Type B pancreatic cell (in vitro differentiated cells): ENCODE data around the gene CELF5. TPM values are rescaled to one million over a fixed set of nuclear protein-coding genes. Genes with fewer than 3 reads are reported as not detected.

ENCODE experiments used
- DNase-seq: peaks from one replicate; pipeline ENCODE4 v3.0.0; 2021; ENCODE audit warnings: mixed read lengths; ENCODE audit not compliant: unreplicated experiment; ENCODE audit errors: extremely low spot score
- H3K27ac Mint-ChIP-seq: 2 replicates; pipeline ENCODE4 v1.8.0; 2021; ENCODE audit warnings: mild to moderate bottlenecking, mixed read lengths
- H3K27me3 Mint-ChIP-seq: 2 replicates; pipeline ENCODE4 v1.8.0; 2021; ENCODE audit warnings: mixed read lengths
- H3K36me3 Mint-ChIP-seq: 2 replicates; pipeline ENCODE4 v1.8.0; 2021; ENCODE audit warnings: mixed read lengths
- H3K4me1 Mint-ChIP-seq: one replicate; pipeline ENCODE4 v1.8.0; 2021; ENCODE audit warnings: mixed read lengths; ENCODE audit not compliant: unreplicated experiment
- H3K4me3 Mint-ChIP-seq: 2 replicates; pipeline ENCODE4 v1.8.0; 2021; ENCODE audit warnings: mild to moderate bottlenecking, mixed read lengths
- H3K9me3 Mint-ChIP-seq: 2 replicates; pipeline ENCODE4 v1.8.0; 2021; ENCODE audit warnings: mixed read lengths
- CTCF ChIP-seq: fragments of 200-600 bp; sonication (generic); conservative IDR thresholded peaks from 2 replicates; pipeline ENCODE4 v1.5.0; 2021; ENCODE audit warnings: antibody characterized with exemption, mild to moderate bottlenecking
- total RNA-seq: library from RNA; stranded (reverse); gene quantifications from 2 replicates; pipeline ENCODE4 v1.2.1, GENCODE V29; 2021; ENCODE audit warnings: low replicate concordance

Gene CELF5
- total RNA-seq, 1 donor from 2014 or later, result 2.6 TPM

GRCh38 chr19:3236272-3236671, 11.8 kb downstream of the CELF5 start:
- H3K4me1 Mint-ChIP-seq, result no peaks in the 10 kb centered on the region
- H3K9me3 Mint-ChIP-seq, result no peaks in the 10 kb centered on the region
- no peak overlapping the region for H3K27ac Mint-ChIP-seq
- H3K4me3 Mint-ChIP-seq, result no peak overlapping the region
- no peaks in the 10 kb centered on the region for H3K36me3 Mint-ChIP-seq
- H3K27me3 Mint-ChIP-seq, result peaks cover 27% of the 10 kb centered on the region
- no peak for DNase-seq
- no peak for TF ChIP-seq CTCF

DNA sequence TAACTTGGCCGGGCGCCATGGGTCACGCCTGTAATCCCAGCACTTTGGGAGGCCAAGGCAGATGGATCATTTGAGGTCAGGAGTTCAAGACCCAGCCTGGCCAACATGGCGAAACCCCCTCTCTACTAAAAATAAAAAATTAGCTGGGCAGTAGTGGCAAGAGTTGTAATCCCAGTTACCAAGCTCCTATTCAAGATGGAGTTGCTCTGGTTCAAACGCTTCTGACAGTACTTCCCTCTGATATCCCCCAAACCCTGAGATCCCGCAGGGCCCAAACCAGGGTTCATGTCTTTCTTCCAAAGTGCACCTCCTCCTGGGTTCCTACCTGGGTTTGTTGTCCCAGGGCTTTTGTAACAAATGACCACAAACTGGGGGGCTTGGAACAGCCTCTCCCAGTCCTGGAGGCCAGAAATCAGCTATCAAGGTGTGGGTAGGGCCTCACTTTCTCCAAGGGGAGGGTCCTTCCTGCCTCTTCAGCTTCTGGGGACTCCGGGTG, 13.7 kb downstream of the CELF5 start:
- H3K4me1 Mint-ChIP-seq, result no peaks in the 10 kb centered on the region

GRCh38 chr19:3239367-3239766, 14.9 kb downstream of the CELF5 start:
- no peak overlapping the region for H3K27ac Mint-ChIP-seq
- no peak overlapping the region for H3K4me3 Mint-ChIP-seq
- no peaks in the 10 kb centered on the region for H3K9me3 Mint-ChIP-seq
- H3K36me3 Mint-ChIP-seq, result no peaks in the 10 kb centered on the region
- no peak for TF ChIP-seq CTCF
- no peak for DNase-seq
- no peaks in the 10 kb centered on the region for H3K4me1 Mint-ChIP-seq
- H3K27me3 Mint-ChIP-seq, result peaks cover 5% of the 10 kb centered on the region

More for the DNA sequence above, 13.7 kb downstream of the CELF5 start:
- no peaks in the 10 kb centered on the region for H3K9me3 Mint-ChIP-seq
- no peak overlapping the region for H3K27ac Mint-ChIP-seq
- no peak for TF ChIP-seq CTCF
- H3K4me3 Mint-ChIP-seq, result no peak overlapping the region
- no peaks in the 10 kb centered on the region for H3K36me3 Mint-ChIP-seq
- H3K27me3 Mint-ChIP-seq, result peaks cover 17% of the 10 kb centered on the region
- no peak for DNase-seq

DNA sequence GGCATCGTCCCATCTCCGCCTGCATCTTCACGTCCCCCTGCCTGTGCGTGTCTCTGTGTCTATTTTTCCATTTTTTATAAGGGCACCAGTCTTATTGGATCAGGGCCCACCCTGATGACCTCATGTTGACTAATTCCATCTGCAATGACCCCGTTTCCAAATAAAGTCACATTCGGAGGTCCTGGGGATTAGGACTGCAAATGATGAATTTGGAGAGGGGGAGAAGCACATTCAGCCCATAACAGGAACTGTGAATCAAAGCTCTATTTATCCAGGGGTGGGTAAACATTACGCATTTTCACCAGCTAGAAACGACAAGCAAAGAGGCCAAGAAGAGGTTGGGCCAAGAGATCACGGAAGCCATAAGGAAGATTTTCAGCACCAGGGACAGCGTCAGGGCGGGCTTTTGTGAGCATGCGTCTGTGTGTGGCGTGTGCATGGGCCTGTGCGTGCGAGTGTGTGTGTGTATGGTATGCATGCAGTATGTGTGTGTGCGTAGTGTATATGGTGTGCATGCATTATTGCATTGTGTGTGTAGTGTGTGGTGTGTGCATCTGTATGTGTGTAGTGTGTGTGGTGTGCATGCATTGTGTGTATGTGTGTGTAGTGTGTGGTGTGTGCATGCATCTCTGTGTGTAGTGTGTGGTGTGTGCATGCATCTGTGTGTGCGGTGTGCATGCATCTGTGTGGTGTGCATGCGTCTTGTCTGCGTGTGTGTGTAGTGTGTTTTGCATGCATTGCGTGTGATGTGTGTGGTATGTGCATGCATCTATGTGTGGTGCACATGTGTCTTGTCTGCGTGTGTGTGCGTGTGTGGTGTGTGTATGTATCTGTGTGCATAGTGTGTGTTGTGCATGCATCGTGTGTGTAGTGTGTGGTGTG, 19.6 kb downstream of the CELF5 start:
- H3K4me1 Mint-ChIP-seq, result no peaks in the 10 kb centered on the region
- TF ChIP-seq CTCF, result no peak
- H3K36me3 Mint-ChIP-seq, result no peaks in the 10 kb centered on the region
- H3K4me3 Mint-ChIP-seq, result no peak overlapping the region
- no peak for DNase-seq
- H3K9me3 Mint-ChIP-seq, result no peaks in the 10 kb centered on the region
- no peak overlapping the region for H3K27ac Mint-ChIP-seq
- peaks cover 4% of the 10 kb centered on the region for H3K27me3 Mint-ChIP-seq

- TF ChIP-seq CTCF, result no peak
- no peak for DNase-seq
- H3K36me3 Mint-ChIP-seq, result no peaks in the 10 kb centered on the region
- peaks cover 4% of the 10 kb centered on the region for H3K27me3 Mint-ChIP-seq
- no peak overlapping the region for H3K27ac Mint-ChIP-seq
- no peaks in the 10 kb centered on the region for H3K4me1 Mint-ChIP-seq
- no peak overlapping the region for H3K4me3 Mint-ChIP-seq
- no peaks in the 10 kb centered on the region for H3K9me3 Mint-ChIP-seq
Observed at GRCh38 chr19:3245050-3245449, 20.6 kb downstream of the CELF5 start.
